ENCODE results near the gene KRTAP6-2. TPM values are rescaled to one million over a fixed set of nuclear protein-coding genes. Genes with fewer than 3 reads are reported as not detected.
A peak's percentile ranks its signal among the peaks of the same experiment; 100 is the strongest.

KRTAP6-2 gene
- total and polyA plus RNA-seq, 11 donors, result not detected

GRCh38 chr21:30600787-30601186, 2.1 kb upstream of the KRTAP6-2 start, which contains the start of gene KRTAP22-1:
TSS of gene KRTAP22-1 (plus strand) at chr21:30601087.
- DNase-seq, result no peak
- no peaks in the 10 kb centered on the region for H3K27me3 ChIP-seq
- no peak within 1 kb of the TSS for H3K4me3 ChIP-seq
- WGBS, 4 donors, result 41 to 100% (median 67%) methylated on average over 1 of the region's 1 CpG
- H3K9me3 ChIP-seq, result peaks cover 0 to 5% (median 0%) of the 10 kb centered on the region in 12 donors
- no peak for TF ChIP-seq POLR2A (IDR thresholded peaks at IDR 0.05)
- TF ChIP-seq CTCF (IDR thresholded peaks at IDR 0.05), result no peak
- no peaks in the 10 kb centered on the region for H3K36me3 ChIP-seq
- ATAC-seq, result no peak
- intact Hi-C loops (cut with DNase I), result no loop called here
- H3K4me1 ChIP-seq, result no peaks in the 10 kb centered on the region
- H3K27ac ChIP-seq, result no peak within 1 kb of the TSS

DNA sequence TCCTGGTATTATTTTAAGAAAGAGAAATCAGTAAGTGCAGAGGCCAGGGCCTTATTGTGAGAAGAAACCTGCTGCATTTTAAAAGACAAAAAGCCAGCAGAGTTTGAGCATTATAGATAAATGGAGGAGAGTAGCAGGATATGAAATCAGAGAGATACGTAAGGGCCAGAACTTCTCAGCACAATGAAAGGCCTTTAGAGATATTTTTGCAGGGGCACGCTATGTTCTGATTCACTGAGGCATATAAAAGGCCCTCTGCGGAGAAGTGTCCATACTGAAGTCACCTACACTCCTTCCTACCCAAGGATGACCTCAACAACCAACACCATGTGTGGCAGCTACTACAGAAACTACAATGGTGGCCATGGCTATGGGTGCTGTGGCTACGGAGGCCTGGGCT, 6.6 kb downstream of the KRTAP6-2 start, which contains the start of gene KRTAP6-3:
KRTAP6-3 (plus strand) TSS at position 301 of the 400 bp plus-strand sequence; CDS start at position 307, 6 bp downstream.
- H3K4me3 ChIP-seq, result no peak within 1 kb of the TSS
- H3K27ac ChIP-seq, result no peak within 1 kb of the TSS
- TF ChIP-seq POLR2A (IDR thresholded peaks at IDR 0.05) (no peak), CTCF (IDR thresholded peaks at IDR 0.05) (no peak)
- H3K4me1 ChIP-seq, result no peaks in the 10 kb centered on the region
- intact Hi-C loops (cut with DNase I), result no loop called here
- H3K27me3 ChIP-seq, result no peaks in the 10 kb centered on the region
- no peaks in the 10 kb centered on the region for H3K36me3 ChIP-seq
- no peaks in the 10 kb centered on the region for H3K9me3 ChIP-seq
- WGBS, 4 donors, result 85 to 97% (median 88%) methylated on average over 4 of the region's 4 CpGs
- peak in 1 of 4 donors; percentile 27 for ATAC-seq
- no peak for DNase-seq

DNA sequence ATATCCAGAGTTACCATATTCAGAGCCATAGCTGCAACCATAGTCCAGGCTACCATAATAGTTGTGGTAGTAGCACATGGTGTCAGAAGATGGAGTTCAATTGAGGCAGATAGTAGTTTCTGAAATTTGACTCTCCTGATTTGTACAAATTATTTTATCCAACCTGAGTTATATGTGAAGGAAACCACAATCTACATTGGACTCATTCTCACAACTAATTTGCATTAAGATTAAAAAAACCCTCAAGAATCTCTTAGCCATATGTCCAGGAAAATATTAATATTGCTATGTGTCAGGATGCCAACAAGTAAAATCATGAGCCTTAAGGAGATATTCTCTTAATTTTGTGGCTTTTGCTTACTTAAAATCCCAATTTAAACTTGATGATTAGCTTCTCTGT, 8.4 kb downstream of the KRTAP6-2 start, which contains the start of gene KRTAP22-2:
KRTAP22-2 (minus strand) TSS at position 101 of the 400 bp plus-strand sequence.
- Histone ChIP-seq H3K9me3 (no peaks in the 10 kb centered on the region), H3K36me3 (no peaks in the 10 kb centered on the region), H3K27ac (no peak within 1 kb of the TSS), H3K4me1 (no peaks in the 10 kb centered on the region), H3K4me3 (no peak within 1 kb of the TSS), H3K27me3 (no peaks in the 10 kb centered on the region)
- DNase-seq (no peak), ATAC-seq (no peak)
- intact Hi-C loops (cut with DNase I), result no loop called here
- TF ChIP-seq CTCF (IDR thresholded peaks at IDR 0.05) (no peak), POLR2A (IDR thresholded peaks at IDR 0.05) (no peak)

- WGBS, 4 donors, result 51 to 64% (median 54%) methylated on average over 1 of the region's 1 CpG
Measured at GRCh38 chr21:30582870-30583269, 15.8 kb downstream of the KRTAP6-2 start.

More at GRCh38 chr21:30582870-30583269, 15.8 kb downstream of the KRTAP6-2 start:
- Histone ChIP-seq H3K9me3 (no peaks in the 10 kb centered on the region), H3K36me3 (no peaks in the 10 kb centered on the region), H3K4me3 (no peak overlapping the region), H3K27ac (no peak overlapping the region), H3K4me1 (no peaks in the 10 kb centered on the region), H3K27me3 (no peaks in the 10 kb centered on the region)
- ATAC-seq (no peak), DNase-seq (no peak)
- intact Hi-C loops (cut with DNase I), result loop anchor here in 1 of 10 donors (10.0 kb wide), 1 partner anchor 58 kb away; no protein-coding TSS in a partner anchor
- no peak for TF ChIP-seq CTCF (IDR thresholded peaks at IDR 0.05)
- TF ChIP-seq POLR2A (IDR thresholded peaks at IDR 0.05), result no peak
